HG03025 (cell line): ENCODE data around the gene GLT8D2.
"Not testable (repeated sequence)": the region's sequence is repeated elsewhere in the genome, so short reads cannot be mapped to it uniquely, and the experiment has no call there.

Experiments used
- ATAC-seq: cut with Tn5 transposase; IDR thresholded peaks from one replicate; pipeline ENCODE4 v1.9.1; 2021; ENCODE audit warnings: mild to moderate bottlenecking, moderate library complexity; ENCODE audit not compliant: unreplicated experiment, low FRiP score

GLT8D2 gene

DNA sequence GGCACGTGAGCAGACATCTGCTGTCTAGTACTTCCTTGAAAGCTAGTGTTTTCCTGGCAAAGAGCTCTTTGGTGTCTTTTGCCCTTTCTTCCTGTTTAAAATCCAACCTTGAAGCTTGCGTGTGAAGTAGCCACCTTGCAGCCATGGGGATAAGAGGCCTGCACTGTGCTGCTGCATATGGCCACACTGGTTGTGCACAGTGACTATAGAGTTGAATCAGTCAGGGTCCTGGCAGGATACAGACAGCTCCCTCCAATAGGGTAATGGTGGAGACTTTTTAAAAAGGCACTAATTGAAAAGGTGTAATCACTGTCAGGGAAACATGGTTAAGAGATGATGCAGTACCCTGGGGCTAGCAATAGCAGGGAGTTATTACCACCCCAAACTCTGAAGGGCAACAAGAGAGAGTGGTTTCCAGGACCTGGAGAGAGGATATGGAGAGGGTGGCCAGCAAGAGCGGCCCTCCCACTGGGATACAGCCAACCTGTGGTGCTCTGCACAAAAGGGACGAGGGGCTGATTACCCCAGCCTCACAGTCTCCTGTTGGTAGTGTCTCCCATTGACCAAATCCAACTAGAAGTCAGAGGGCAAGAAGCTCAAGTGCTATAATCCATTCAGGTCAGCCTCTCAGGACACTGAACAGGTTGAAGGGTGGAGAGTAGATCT is 4.8 kb upstream of the GLT8D2 start:
- ATAC-seq: no peak

DNA sequence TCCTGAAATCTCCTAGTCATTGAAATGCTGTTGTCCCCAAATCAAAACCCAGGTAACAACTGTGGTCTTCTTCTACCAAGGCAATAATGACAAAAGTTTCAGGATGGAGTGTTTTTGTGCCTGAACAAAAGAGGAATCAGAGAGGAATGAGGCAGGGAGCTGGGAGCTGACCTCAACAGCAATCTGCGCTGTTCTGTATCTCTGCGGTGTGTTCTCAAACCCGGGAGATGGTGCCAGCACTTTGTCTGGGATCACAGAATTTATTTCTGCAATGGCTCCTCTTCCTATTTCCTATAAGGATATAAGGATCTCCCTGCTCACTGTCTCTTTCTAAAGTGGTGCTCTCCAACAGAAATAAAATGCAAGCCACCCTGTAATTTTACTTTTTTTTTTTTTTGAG is 449 bp upstream of the GLT8D2 start:
- no peak for ATAC-seq

DNA sequence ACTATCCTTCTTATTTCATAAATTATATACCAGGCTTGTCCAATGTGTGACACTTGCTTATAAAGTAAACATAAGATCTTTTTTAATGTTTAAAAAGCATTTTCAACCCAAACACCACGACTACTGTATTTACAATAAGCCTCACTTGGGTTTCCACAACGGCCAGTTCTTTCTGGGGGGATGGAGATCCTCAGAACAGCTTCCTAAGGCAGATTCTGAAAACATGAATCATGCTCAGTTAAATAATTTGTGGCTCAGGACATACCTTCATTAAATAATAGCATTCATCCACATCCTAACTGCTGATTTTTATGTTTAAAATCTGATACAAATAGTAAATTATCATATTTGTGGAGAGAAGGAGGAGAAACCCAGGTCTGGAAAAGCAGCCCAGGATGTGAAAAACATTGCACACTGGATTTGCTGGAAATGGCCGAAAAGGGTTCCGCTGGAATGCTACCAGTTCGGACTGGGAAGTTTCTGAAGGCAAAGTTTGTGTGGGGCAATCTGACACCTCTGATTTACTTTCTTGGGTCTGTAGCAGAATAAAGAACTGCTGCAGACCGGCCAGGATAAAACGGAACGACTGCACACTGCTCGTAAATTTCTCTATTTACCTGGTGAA is 597 bp downstream of the GLT8D2 start:
- ATAC-seq: no peak

DNA sequence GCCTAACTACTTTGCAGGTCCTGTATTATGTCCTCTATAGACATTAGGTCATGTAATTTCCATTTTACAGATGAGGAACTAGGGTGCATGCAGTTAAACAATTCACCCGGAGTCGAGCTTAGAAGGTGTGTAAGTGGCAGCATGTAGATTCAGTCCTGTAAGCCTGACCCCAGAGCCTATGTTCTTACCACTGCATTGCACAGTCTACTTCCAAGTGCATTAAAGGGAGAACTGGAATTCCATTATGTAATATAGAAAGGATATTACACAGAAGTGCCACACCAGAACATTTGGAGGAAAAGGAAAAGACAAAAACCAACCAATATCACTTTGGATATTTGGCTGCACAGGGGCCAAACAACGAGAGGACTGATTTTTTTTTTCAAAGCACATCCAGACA is 1.2 kb downstream of the GLT8D2 start:
- no peak for ATAC-seq

DNA sequence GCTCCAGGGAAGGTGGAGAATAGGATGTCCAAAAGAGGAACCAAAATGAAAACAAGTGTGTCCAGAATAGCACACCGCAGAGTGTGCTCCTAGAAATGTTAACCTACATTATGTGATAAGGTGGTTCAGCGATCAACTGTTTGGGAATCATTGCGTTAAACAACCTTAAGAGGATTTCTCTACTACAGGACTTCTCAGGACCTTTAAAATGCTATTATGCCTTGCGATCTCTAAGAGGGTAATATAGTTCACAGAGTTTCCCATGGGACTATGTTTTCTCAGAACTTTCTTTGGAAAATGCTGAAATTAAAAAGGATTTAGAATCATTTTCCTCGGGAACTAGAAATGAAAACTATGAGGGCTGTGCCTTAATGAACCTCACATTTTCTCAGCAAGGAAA is 1.8 kb downstream of the GLT8D2 start:
- ATAC-seq: no peak

DNA sequence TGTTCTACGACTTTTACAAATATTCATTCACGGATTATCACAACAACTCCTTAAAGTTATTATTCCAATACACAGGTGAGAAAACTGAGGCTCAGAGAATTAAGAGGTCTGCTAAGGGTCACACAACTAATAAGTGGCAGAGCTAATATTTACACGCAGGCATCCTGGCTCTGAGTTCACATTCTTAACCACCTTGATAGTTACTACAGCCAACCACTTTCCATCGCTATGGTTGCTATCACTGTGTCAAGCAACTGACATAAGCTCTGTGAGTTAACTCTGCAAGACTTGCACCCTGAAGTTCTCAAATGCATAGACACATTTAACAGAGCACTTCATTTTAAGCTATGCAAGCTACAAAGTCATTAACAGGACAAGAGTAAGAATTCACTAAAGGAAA is 3.7 kb downstream of the GLT8D2 start:
- ATAC-seq: no peak

DNA sequence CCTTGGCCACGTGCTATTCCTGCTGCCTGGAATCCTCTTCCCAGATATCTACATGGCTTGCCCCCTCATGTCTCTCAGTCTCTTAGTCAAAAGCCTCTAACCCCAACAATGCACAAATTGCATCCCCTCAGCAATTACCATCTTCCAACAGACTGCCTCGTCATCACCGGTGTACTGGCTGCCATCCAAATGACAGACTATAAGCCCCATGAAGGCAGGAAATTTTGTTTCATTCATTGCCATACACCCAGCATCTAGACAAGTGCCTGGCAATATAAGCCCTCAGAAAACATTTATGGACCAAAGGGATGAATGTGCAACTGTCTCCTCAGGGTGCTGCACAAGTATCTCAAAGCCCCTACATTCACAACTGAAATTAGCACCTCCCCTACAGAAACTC is 5.8 kb downstream of the GLT8D2 start:
- no peak for ATAC-seq

DNA sequence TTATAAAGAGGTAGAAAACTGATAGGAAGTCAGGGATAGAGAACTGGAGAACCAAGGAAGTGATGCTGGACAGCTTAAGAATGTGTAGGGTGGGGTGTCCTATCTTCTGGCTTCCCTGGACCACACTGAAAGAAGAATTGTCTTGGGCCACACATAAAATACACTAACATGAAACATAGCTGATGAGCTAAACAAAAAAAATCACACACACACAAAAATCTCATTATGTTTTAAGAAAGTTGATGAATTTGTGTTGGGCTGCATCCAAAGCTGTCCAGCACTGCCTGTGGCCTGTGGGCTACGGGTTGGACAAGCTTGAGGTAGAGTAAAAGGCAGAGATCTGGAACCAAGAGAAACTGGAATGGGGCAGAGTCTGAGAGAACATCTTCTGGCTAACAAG is 7.4 kb downstream of the GLT8D2 start:
- no peak for ATAC-seq

DNA sequence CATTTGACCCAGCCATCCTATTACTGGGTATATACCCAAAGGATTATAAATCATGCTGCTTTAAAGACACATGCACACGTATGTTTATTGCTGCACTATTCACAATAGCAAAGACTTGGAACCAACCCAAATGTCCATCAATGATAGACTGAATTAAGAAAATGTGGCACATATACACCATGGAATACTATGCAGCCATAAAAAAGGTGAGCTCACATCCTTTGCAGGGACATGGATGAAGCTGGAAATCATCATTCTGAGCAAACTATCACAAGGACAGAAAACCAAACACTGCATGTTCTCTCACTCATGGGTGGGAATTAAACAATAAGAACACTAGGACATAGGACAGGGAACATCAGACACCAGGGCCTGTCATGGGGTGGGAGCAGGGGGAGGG is 10.2 kb downstream of the GLT8D2 start:
- ATAC-seq: not testable (repeated sequence)

DNA sequence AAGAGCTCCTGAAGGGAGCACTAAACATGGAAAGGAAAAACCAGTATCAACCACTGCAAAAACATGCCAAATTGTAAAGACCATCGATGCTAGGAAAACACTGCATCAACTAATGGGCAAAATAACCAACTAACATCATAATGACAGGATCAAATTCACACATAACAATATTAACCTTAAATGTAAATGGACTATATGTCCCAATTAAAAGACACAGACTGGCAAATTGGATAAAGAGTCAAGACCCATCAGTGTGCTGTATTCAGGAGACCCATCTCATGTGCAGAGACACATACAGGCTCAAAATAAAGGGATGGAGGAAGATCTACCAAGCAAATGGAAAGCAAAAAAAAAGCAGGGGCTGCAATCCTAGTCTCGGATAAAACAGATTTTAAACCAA is 13.8 kb downstream of the GLT8D2 start:
- not testable (repeated sequence) for ATAC-seq

DNA sequence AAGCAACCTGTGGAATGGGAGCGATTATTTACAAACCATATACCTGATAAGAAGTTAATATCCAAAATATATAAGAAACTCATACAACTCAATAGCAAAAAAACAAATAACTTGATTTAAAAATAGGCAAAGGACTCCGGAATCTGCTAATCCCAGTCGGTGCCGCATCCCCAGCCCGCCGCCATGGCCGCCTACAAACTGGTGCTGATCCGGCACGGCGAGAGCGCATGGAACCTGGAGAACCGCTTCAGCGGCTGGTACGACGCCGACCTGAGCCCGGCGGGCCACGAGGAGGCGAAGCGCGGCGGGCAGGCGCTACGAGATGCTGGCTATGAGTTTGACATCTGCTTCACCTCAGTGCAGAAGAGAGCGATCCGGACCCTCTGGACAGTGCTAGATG is 19.4 kb downstream of the GLT8D2 start:
- ATAC-seq: not testable (repeated sequence)

DNA sequence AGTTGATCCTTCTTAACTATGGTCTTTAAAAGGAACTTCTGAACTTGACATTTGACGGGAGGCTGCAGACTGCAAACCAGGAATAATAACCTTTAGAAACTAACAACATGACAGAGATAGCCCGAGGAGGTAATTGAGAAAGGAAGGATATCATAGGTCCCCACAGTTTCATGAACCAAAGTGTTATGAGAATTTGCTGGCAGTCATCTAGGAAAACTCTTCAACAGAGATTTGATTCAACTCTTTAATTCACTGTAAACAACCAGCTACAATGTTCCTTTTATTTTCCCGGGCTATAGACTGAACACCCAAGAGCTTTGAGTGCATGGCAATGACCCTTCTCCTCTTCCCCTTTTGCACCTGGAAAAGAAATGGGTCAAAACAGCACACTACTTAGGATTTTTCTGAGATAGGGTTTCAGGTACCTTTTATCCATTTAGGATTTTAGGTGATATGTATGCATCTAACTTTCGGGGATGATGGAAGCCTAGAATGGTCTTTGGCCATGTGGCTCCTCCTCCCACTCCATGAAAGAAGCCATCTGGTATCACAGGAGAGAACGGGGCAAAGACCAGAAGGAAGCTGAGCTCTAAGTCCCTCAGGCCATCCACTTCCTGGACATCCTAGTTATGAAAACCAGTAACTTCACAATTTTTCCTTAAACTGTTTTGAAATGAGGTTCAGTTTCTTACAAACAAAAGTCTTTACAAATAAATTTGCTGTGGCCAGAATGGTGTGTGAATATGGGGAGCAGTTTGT is 23.0 kb downstream of the GLT8D2 start:
- ATAC-seq: no peak

DNA sequence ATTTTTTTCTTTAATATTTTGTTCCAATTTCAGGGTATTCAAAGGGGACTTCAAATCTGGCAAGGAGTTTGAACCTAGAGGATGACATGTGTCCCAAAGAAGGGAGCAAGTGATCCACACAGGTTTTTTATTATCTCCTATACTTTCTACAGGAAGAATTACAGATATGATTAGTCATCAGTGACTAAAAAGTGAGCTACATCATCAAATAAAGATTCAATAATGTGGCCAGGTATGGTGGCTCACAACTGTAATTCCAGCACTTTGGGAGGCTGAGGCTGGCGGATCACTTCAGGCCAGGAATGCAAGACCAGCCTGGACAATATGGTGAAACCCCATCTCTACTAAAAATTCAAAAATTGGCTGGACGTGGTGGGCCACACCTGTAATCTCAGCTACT is 24.2 kb downstream of the GLT8D2 start:
- ATAC-seq: no peak

DNA sequence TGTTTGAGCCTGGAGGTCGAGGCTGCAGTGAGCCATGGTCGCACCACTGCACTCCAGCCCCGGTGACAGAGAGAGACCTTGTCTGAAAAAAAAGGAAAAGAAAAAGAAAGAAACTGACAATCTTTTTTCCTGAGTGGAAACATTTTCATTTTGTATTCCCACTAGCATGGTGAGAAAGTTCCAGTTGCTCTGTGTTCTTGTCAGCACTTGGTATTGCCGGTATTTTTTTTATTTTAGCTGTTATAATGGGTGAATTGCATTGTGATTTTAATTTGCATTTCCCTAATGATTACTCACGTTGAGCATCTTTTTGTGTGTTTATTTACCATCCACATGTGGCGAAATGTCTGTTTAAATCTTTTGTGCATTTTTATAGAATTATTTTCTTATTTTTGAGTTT is 25.6 kb downstream of the GLT8D2 start:
- ATAC-seq: no peak

DNA sequence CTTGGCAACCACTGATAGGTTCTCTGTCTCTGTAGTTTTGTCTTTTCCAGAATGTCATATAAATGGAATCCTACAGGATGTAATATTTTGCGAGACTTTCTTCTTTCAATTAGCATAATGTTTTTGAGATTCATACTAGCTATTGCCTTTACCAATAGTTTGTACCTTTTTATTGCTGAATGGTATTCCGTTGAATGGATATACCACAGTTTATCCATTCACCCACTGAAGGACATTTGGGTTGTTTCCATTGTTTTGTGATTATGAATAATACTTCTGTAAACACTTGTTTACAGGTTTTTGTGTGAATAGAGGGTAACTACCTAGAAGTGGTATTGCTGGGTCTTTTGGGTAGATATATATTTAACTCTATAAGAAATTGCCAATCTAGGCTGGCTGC is 26.3 kb downstream of the GLT8D2 start:
- ATAC-seq: no peak

DNA sequence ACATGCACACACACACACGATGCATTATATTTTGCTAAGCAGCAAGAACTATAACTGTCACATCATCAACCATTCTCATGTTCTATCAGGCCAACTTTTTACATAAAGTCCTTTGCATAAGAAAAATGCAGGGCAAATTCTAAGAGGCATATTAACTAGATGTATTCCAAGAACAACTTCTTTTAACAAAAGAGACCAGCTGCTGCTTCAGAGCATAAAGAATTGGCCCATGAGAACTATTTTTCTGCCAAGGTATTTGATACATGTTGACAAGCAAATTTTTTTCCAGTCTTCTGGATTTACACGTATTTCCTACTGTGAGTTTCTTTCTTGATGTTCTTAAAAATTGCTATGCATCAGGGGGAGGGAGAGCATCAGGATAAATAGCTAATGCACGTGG is 27.2 kb downstream of the GLT8D2 start:
- ATAC-seq: no peak

DNA sequence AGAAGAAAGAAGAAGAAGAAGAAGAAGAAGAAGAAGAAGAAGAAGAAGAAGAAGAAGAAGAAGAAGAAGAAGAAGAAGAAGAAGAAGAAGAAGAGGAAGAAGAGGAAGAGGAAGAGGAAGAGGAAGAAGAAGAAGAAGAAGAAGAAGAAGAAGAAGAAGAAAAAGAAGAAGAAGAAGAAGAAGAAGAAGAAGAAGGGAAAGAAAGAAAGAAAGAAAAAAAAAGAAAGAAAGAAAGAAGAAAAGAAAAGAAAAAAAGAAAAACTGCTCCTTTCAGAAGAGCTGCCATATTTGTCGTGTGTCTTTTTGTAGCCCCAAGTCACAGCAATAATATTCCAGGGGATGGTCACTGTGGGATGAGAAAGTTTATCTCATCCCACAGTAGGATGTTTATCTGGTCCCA is 28.1 kb downstream of the GLT8D2 start:
- ATAC-seq: not testable (repeated sequence)

DNA sequence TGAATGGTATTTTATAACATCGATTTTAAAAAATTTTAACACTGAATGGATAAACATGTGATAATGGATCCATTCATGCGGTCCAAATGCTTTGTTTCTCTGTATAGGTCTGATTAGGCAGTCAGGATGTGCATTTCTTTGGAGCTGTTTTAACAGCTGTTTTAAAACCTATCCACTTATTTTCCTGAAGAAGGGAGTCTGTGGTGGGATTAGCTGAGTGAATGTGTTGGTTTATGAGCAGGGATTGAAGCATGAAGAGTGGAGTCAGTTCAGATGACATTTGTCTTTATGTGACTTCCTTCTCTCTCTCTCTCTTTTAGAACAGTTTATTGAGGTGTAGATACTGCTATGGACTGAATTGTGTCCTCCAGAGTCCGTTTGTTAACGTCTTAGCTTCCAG is 37.7 kb downstream of the GLT8D2 start:
- no peak for ATAC-seq

DNA sequence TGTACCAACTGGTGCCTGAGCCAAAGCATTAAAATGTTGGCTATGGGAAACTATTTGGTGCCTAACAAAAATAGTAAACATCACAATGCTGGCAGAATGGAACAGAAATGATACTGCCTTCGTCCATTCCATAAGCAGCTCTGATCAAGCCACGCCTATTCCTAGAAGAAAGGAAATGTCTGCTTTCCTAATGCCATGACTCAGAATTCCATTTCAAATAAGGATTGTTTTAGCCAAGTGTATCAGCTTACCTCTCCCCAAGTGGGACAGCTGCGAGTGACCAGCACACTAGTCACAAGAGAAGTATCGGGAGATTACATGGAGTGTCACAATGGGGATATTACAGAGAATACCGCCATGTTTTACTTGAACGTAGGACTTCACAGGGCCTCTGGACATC is 38.7 kb downstream of the GLT8D2 start:
- no peak for ATAC-seq

DNA sequence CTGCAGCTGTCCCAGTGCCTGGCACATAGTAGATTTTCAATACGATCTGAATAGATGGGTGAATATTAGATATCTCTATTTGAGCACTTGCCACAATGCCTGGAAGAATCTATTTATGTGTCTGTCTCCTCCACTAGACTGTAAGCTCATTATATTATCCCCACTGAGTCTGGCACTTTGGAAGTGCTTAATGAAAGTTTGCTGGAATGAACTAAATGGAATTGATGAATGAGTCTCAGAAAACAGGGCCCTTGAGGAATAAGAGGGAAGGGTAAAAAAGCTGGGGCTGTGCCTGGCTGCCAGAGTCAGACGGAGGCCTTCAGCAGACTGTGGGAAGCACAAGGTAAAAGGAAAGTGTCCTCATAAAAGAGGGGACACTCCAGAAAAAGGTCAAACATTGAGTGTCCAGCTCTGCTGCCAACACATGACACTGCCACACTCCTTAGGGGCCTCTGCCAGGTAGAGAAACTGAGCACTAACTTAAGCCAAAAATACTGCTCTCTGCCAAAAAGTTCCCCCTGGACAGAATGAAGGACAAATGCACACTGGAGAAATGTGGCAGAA is 39.3 kb downstream of the GLT8D2 start:
- no peak for ATAC-seq

DNA sequence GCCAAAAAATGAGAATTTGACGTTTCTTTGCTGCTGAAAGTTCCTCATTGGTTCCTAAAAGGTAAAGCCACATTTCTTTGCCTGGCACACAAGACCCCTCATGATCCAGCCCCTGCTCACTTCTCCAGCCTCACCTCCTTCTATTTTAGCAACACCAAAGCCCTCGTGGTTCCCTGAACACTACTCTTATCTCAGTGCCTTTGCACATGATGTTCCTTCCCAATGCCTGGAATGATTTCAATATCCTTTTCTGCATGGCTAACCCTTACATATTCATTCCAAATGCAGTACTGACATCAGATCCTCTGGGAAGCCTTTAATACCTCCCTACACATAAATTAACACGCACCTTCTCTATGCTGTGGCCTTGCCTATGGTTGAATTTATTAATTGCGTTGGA is 39.9 kb downstream of the GLT8D2 start:
- ATAC-seq: no peak

DNA sequence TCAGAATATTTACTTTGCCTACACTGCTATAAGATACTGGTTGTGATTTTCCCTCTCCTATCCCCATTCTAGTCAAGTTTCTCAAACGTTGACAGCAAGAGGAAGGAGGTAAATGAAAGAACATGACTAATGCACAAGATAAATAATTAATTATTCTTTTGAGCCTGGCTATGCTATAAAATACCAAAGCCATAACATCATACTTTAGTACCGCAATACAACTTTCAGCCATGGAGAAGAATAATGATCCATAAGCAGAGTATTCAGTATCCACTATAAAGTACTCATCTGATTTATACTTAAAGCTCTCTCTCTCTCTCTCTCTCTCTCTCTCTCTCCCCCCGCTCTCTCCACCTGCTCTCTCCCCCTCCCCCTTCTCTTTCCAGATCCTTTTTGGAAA is 43.1 kb downstream of the GLT8D2 start:
- no peak for ATAC-seq
